MCF 10A (cell line): ENCODE results near the gene LPAR3. TPM values are rescaled to one million over a fixed set of nuclear protein-coding genes. Genes with fewer than 3 reads are reported as not detected.

Source experiments
- BruUV-seq: library from RNA; stranded (reverse); fragments of 400-500 nt; replicated peaks from 2 replicates; lab custom pipeline; 2021; lab: Mats Ljungman, UMichigan
- CTCF ChIA-PET: fragments of 300-600 bp; sonication (Branson Sonifier 250); formaldehyde crosslinking; extraction: SDS; loops from one replicate; lab custom pipeline; 2021; ENCODE audit warnings: antibody characterized with exemption, inconsistent platforms; lab: Yijun Ruan, JAX
- POLR2A ChIA-PET: fragments of 300-600, 350-650 bp; sonication (Branson Sonifier 250); formaldehyde crosslinking; extraction: SDS; loops from one replicate; lab custom pipeline; 2020; ENCODE audit warnings: antibody characterized with exemption, inconsistent platforms; lab: Yijun Ruan, JAX
- DNase-seq: peaks from one replicate; pipeline ENCODE4 v3.0.0-alpha.2; 2018; ENCODE audit not compliant: unreplicated experiment
- H3K27ac Mint-ChIP-seq: one replicate; pipeline ENCODE4 v1.8.0; 2022; ENCODE audit warnings: mild to moderate bottlenecking, low read depth, mixed read lengths; ENCODE audit not compliant: unreplicated experiment
- H3K27me3 Mint-ChIP-seq: one replicate; pipeline ENCODE4 v1.8.0; 2022; ENCODE audit warnings: mixed read lengths; ENCODE audit not compliant: insufficient read depth, unreplicated experiment
- H3K36me3 Mint-ChIP-seq: one replicate; pipeline ENCODE4 v1.8.0; 2022; ENCODE audit warnings: mild to moderate bottlenecking, moderate library complexity, mixed read lengths; ENCODE audit not compliant: insufficient read depth, unreplicated experiment
- H3K4me1 Mint-ChIP-seq: one replicate; pipeline ENCODE4 v1.8.0; 2022; ENCODE audit warnings: mixed read lengths; ENCODE audit not compliant: insufficient read depth, unreplicated experiment
- H3K4me3 Mint-ChIP-seq: one replicate; pipeline ENCODE4 v1.8.0; 2022; ENCODE audit warnings: mild to moderate bottlenecking, moderate library complexity, mixed read lengths; ENCODE audit not compliant: unreplicated experiment
- H3K9me3 Mint-ChIP-seq: one replicate; pipeline ENCODE4 v1.8.0; 2022; ENCODE audit warnings: mixed read lengths; ENCODE audit not compliant: unreplicated experiment
- CTCF ChIP-seq: fragments of 200-600 bp; IDR thresholded peaks from one replicate; pipeline ENCODE4 v1.8.0; 2022; ENCODE audit warnings: antibody characterized with exemption, mild to moderate bottlenecking; ENCODE audit not compliant: unreplicated experiment
- intact Hi-C: fragments of 100-400 bp; cut with micrococcal nuclease; formaldehyde crosslinking; loops from 2 replicates; pipeline ENCODE4 v1.14.1; 2022
- total RNA-seq: library from RNA; stranded (reverse); gene quantifications from 2 replicates; pipeline ENCODE4 v1.2.3, GENCODE V29; 2022

The LPAR3 gene
- total RNA-seq, 1 experiment from 2014 or later = 1.0 TPM

- DNase-seq = no peak
- Mint-ChIP-seq H3K36me3 (no peaks in the 10 kb centered on the region), H3K4me1 (no peaks in the 10 kb centered on the region), H3K27ac (no peak overlapping the region), H3K4me3 (no peak overlapping the region), H3K27me3 (no peaks in the 10 kb centered on the region), H3K9me3 (no peaks in the 10 kb centered on the region)
- intact Hi-C loops = no loop called here
- POLR2A ChIA-PET = interaction anchor here (0.7 to 1.6 kb wide), 2 partner anchors 9 to 164 kb away, joined by 4 to 6 read pairs; no protein-coding TSS in a partner anchor
- BruUV-seq = no TSS peak
- no peak for TF ChIP-seq CTCF
- CTCF ChIA-PET = interaction anchor here (0.7 to 1.9 kb wide), 7 partner anchors 12 to 782 kb away, joined by 3 to 10 read pairs (median 5); no protein-coding TSS in a partner anchor
Measured at GRCh38 chr1:84923317-84923716, 30.3 kb upstream of the LPAR3 start.

- ChIA-PET POLR2A (no interaction called here), CTCF (interaction anchor here (0.6 to 1.9 kb wide), 2 partner anchors 24 to 482 kb away, joined by 5 to 7 read pairs; no protein-coding TSS in a partner anchor)
- no TSS peak for BruUV-seq
- intact Hi-C loops = no loop called here
- no peaks in the 10 kb centered on the region for H3K4me1 Mint-ChIP-seq
- H3K4me3 Mint-ChIP-seq = no peak overlapping the region
- H3K36me3 Mint-ChIP-seq = no peaks in the 10 kb centered on the region
- DNase-seq = no peak
- TF ChIP-seq CTCF = no peak
- no peak overlapping the region for H3K27ac Mint-ChIP-seq
- no peaks in the 10 kb centered on the region for H3K9me3 Mint-ChIP-seq
- no peaks in the 10 kb centered on the region for H3K27me3 Mint-ChIP-seq
Measured at GRCh38 chr1:84920159-84920558, 27.2 kb upstream of the LPAR3 start.

- no TSS peak for BruUV-seq
- intact Hi-C loops = no loop called here
- Mint-ChIP-seq H3K27ac (no peak overlapping the region), H3K27me3 (no peaks in the 10 kb centered on the region), H3K9me3 (no peaks in the 10 kb centered on the region), H3K4me1 (no peaks in the 10 kb centered on the region), H3K36me3 (no peaks in the 10 kb centered on the region), H3K4me3 (no peak overlapping the region)
- TF ChIP-seq CTCF = no peak
- ChIA-PET CTCF (interaction anchor here (0.5 kb wide), 2 partner anchors 332 to 339 kb away, joined by 3 to 4 read pairs; no protein-coding TSS in a partner anchor), POLR2A (no interaction called here)
- DNase-seq = no peak
Measured at GRCh38 chr1:84919461-84919970, 26.5 kb upstream of the LPAR3 start.

- Mint-ChIP-seq H3K36me3 (no peaks in the 10 kb centered on the region), H3K4me1 (peaks cover under 1% of the 10 kb centered on the region), H3K9me3 (no peaks in the 10 kb centered on the region), H3K27me3 (no peaks in the 10 kb centered on the region), H3K27ac (no peak overlapping the region), H3K4me3 (no peak overlapping the region)
- DNase-seq = no peak
- TF ChIP-seq CTCF = no peak
- ChIA-PET CTCF (interaction anchor here (0.5 to 0.7 kb wide), 4 partner anchors 39 to 1788 kb away, joined by 3 to 4 read pairs (median 3); no protein-coding TSS in a partner anchor), POLR2A (interaction anchor here (0.6 kb wide), 1 partner anchor 67 kb away, joined by 3 read pairs; no protein-coding TSS in a partner anchor)
- no TSS peak for BruUV-seq
- intact Hi-C loops = no loop called here
Measured at GRCh38 chr1:84918726-84919336, 25.8 kb upstream of the LPAR3 start.
